C4-2B (cell line): ENCODE data around the gene TCAP.

ENCODE experiments used
- CTCF ChIP-seq: fragments of 450-650 bp; conservative IDR thresholded peaks from 2 replicates; pipeline ENCODE4 v1.5.1; 2017; ENCODE audit warnings: mild to moderate bottlenecking
- ZFX ChIP-seq: fragments of 450-650 bp; IDR thresholded peaks from 2 replicates; pipeline ENCODE4 v1.6.1; 2017

DNA sequence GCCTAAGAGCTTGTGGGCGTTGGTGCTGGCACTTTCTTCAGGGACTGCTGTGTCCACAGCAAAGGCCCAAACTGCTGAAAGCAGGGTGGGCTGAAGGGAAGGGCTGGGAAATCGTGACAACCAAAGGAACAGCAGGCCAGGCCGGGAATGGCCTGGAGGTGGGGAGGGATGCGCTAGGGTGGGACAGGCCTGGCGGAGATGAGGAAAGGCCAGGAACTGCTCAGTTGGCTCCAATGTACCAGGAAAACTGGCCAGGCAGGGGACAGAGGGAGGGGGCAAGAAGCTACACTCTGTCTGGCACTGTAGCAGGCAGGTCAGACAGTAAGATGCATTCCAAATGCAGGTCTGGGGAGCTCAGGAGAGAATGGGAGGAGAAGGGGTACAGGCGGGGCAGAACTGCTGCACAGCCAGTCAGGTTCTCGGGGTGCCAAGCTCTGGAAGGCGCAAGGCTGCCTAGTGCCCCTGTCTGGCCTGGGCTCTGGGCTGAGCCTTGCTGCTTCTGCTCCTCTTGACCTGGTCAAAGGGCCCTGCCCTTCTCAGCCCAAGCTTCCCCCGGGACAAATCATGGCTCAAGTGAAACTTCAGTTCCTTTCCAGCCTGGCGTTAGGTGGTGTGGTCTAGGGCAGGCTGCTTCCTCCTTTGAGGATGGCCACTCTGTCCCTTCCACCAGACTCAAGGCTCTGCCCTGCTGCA, 10.4 kb downstream of the TCAP start:
- TF ChIP-seq CTCF (no peak), ZFX (no peak)
